Activated T-cell treated with anti-CD3 and anti-CD28 coated beads, Interleukin-2, amount 50 U/mL, for 72 hours (primary cell): ENCODE results near the gene CD7. TPM values are rescaled to one million over a fixed set of nuclear protein-coding genes. Genes with fewer than 3 reads are reported as not detected.

Experiments used
- ATAC-seq, 2 donors: fragments of 150-1000 bp; cut with Tn5 transposase; replicated peaks in 1 of 2; 2 replicates each; pipeline ENCODE4 v1.10.0; 2021; ENCODE audit warnings: moderate library complexity in 2 of 2, mild to moderate bottlenecking in 1 of 2
- DNase-seq, 2 donors: peaks; one replicate each; pipeline ENCODE4 v3.0.0; 2021 to 2022; ENCODE audit warnings: mixed read lengths in 1 of 2
- H3K27ac Mint-ChIP-seq: one replicate; pipeline ENCODE4 v1.8.0; 2022; ENCODE audit warnings: mild to moderate bottlenecking, moderate library complexity, mixed read lengths
- H3K27me3 Mint-ChIP-seq: one replicate; pipeline ENCODE4 v1.8.0; 2022; ENCODE audit warnings: low read depth, mixed read lengths
- H3K36me3 Mint-ChIP-seq, 2 donors: one replicate each; pipeline ENCODE4 v1.8.0; 2022; ENCODE audit warnings: mixed read lengths in 2 of 2, mild to moderate bottlenecking in 1 of 2; ENCODE audit not compliant: insufficient read depth in 2 of 2
- H3K4me1 Mint-ChIP-seq: one replicate; pipeline ENCODE4 v1.8.0; 2022; ENCODE audit warnings: low read depth, mixed read lengths
- H3K4me3 Mint-ChIP-seq, 2 donors: one replicate each; pipeline ENCODE4 v1.8.0; 2022; ENCODE audit warnings: mild to moderate bottlenecking in 2 of 2, mixed read lengths in 2 of 2, moderate library complexity in 2 of 2
- H3K9me3 Mint-ChIP-seq, 2 donors: one replicate each; pipeline ENCODE4 v1.8.0; 2022; ENCODE audit warnings: mixed read lengths in 2 of 2
- total RNA-seq, 2 donors: library from RNA; stranded (reverse); gene quantifications; one replicate each; pipeline ENCODE4 v1.2.3, GENCODE V29; 2022

Gene CD7
- total RNA-seq, 2 donors from 2014 or later = 845 to 1,007 TPM

DNA sequence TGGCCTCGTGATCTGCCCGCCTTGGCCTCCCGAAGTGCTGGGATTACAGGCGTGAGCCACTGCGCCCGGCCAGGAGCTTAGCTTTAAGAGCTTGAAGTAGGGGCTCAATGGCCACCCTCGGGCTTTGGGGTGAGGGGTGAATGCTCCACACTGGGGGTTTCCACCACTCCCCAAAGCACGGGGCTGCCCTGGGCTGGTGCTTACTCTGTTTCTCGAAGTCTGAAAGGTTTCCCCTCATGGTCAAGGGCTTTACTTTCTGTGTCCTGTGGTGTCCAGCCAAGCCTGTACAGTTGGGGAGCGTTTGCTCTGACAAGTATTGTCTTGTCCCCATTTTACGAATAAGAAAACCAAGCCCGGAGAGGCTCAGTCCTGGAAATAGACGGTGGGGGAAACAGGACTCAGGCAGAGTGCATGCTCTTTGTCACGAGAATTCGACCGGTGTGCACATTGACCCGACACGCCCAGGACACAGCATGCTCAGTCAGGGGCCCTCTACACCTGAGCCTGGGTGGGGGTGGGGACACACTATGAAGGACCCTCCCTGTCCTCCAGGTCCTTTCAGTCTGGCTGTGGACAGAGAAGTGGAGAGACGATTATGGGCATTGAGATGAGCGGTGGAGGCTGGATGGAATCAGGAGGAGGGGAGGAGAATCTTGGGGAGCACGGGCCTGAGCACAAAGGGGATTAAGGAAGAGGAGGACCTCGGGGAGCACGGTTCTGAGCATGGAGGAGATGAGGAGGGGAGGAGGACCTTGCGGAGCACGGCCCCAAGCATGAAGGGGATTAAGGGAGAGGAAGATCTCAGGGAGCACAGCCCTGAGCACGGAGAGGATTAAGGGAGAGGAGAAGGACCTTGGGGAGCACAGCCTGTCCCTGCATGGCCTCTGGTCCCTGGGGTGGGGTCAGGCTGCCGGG is 7.5 kb downstream of the CD7 start:
- ATAC-seq (no peak), DNase-seq (no peak)
- Mint-ChIP-seq H3K27ac (peak overlapping the region; percentile 21), H3K9me3 (peaks cover 4 to 6% of the 10 kb centered on the region in 2 donors), H3K4me1 (peaks cover 49% of the 10 kb centered on the region), H3K36me3 (peaks cover 15 to 19% of the 10 kb centered on the region in 2 donors), H3K27me3 (no peaks in the 10 kb centered on the region), H3K4me3 (no peak overlapping the region)

DNA sequence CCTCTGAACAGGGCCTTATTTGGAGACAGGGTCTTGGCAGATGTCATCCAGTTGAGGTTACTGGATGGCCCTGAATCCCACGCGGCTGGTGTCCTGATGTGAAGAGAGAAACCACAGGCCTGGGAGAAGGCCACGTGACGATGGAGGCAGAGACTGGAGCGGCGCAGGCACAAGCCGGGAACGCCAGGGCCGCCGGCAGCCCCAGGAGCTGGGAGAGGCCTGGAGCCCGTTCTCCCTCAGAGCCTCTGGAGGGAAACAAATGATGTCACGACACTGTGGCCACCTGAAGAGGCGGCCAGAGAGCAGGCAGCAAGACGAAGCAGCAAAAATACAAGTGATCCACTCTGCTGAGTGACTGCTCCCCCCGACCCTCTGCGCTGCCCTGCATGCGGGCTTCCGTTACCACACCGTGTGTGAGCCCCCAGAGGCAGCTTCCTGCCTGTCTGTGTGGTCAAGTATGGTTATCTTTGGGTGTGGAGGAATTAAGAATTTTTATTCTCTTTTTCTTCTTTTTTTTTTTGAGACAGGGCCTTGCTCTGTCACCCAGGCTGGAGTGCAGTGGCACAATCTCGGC is 11.6 kb downstream of the CD7 start:
- ATAC-seq (no peak), DNase-seq (no peak)
- Mint-ChIP-seq H3K36me3 (peaks cover 7 to 17% of the 10 kb centered on the region in 2 donors), H3K27ac (peak overlapping the region; percentile 99), H3K27me3 (no peaks in the 10 kb centered on the region), H3K4me3 (peak overlapping the region; percentile 76 to 83), H3K9me3 (peaks cover 4 to 6% of the 10 kb centered on the region in 2 donors), H3K4me1 (peaks cover 71% of the 10 kb centered on the region)

DNA sequence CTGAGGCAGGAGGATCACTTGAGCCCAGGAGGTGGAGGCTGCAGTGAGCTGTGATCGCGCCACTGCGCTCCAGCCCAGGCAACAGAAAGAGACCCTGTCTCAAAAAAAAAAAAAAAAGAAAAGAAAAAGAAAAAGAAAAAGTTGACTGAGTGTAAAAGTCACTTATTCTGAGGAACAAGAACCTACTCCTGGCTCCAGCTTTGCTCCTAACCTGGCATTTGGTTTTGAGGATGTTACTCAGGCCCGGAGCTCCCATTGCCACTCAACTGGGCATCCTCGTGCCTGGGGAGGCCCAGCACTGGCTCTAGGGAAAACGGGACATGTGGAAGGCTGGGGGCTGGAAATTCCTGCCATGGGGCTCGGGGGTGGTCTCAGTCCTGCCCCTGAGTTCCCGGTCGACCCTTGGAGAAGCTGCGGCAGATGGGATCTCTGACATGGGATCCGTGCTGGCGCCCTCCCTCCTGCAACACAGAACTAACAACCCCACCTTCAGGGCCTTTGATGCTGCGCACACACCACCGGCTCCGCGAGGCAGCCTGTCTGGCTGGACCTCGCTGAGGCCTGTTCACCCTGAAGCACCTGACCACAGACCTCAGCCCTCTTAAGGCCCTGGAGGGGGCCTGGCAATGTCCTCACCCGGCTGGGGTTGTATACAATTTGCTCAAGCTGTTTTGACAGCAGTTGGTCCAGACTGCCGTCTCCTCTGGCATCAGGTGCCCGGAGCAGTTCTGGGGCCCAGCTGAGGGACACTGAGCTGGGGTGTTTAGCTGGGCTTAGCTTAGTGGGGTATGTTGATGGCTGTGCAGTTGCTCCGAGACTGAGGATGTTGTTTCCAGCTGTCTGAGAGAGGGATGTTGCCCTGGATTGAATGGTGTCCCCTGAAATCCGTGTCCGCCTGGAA is 12.3 kb downstream of the CD7 start:
- H3K9me3 Mint-ChIP-seq = peaks cover 4 to 6% of the 10 kb centered on the region in 2 donors
- ATAC-seq = no peak
- H3K4me3 Mint-ChIP-seq = peak overlapping the region; percentile 72 to 76
- no peak for DNase-seq
- peaks cover 7 to 18% of the 10 kb centered on the region in 2 donors for H3K36me3 Mint-ChIP-seq
- H3K27ac Mint-ChIP-seq = peak overlapping the region; percentile 99
- peaks cover 75% of the 10 kb centered on the region for H3K4me1 Mint-ChIP-seq
- H3K27me3 Mint-ChIP-seq = no peaks in the 10 kb centered on the region

DNA sequence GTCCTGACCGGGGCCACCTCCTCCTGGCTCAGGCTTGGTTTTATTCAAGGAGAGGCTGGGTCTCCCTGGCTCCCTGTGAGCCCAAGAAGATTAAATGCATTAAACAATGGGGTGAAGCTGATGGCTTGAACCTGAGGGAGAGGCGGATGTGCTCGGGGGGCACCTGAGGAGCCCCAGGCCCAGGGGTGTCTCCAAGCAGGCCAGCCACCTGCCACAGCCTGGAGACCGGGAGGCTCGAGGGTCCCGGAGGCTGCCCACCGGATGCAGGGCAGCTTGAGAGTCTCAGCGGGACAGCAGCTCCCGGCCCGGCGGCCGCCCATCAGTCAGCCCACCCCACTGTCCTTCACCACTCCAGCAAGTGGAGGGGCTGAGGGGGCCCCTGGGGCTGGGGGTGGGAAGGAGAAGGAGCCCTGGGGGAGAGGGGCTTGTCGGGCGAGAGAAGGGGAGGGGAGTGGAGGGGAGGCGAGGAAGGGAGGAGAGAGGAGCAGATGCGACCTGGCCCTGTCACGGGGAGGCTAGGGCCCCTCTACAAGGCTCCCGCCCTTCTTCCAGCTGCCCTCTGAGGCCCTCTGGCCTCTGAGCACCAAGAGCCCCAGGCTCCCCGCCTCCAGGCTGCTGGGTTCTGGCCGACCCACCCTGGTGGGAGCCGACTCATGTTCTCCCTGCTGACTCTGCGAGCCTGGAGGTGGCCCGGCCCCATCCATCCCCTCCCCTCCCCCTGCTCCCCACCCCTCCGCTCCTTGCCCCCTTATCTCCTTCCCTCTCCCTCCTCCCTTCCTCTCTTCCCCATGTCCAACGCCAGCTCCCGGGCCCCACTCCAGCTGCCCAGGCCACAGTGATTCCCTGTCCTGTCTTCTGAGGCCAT is 13.2 kb downstream of the CD7 start:
- peaks cover 4 to 6% of the 10 kb centered on the region in 2 donors for H3K9me3 Mint-ChIP-seq
- peaks cover 81% of the 10 kb centered on the region for H3K4me1 Mint-ChIP-seq
- DNase-seq = no peak
- peak overlapping the region; percentile 87 for H3K27ac Mint-ChIP-seq
- peaks cover 9 to 21% of the 10 kb centered on the region in 2 donors for H3K36me3 Mint-ChIP-seq
- H3K27me3 Mint-ChIP-seq = no peaks in the 10 kb centered on the region
- H3K4me3 Mint-ChIP-seq = peak overlapping the region; percentile 98 to 99
- no peak for ATAC-seq

DNA sequence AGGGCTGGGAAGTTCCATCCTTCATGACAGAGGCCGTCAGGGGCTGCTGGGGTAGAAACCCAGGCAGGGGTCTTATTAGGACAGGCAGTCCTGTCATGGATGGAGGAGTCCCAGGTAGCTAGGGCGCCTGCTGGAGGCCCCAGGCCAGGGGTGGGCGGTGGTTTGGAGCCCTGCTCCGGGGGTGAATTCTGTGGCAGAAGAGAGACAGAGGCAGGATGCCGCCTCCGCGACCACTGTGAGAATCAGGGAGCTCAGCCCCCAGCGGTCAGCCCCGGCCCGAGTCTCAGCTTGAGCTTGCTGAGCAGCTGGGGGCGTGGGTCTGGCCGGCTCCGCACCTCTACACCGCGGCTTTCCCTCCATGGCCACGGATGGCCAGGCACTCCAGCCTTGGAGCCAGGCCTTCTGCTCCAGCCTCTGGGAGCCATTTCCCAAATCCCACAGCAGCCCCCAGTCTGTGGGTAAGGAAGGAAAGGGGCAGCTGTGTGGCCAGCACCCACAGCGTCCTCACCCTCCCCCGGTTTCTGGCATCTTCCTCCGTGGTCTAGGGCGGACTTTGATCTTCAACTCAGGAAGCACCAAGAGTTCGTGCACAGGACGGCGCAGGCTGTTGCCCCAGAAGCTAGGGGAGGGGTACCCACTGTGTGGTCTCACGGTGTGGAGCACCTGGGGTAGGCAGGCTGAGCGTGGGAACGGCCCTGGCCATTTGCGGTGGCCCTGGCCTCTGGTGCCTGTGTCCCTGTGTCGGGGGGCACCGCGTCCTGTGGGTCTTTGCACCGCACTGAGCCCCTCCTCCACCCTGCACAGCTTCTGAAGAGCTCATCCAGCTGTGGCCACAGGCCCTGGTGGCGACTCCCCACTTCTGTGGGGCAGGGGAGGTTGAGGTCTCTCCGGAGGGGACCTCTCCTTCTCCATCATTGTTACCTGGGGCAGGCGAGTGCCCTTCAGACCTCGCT is 14.1 kb downstream of the CD7 start:
- peaks cover 90% of the 10 kb centered on the region for H3K4me1 Mint-ChIP-seq
- no peaks in the 10 kb centered on the region for H3K27me3 Mint-ChIP-seq
- H3K36me3 Mint-ChIP-seq = peaks cover 11 to 16% of the 10 kb centered on the region in 2 donors
- H3K9me3 Mint-ChIP-seq = peaks cover 4 to 6% of the 10 kb centered on the region in 2 donors
- ATAC-seq (peak in 1 of 2 donors; percentile 4), DNase-seq (peak; percentile 52 to 67)
- H3K27ac Mint-ChIP-seq = peak overlapping the region; percentile 92
- peak overlapping the region; percentile 98 to 99 for H3K4me3 Mint-ChIP-seq

DNA sequence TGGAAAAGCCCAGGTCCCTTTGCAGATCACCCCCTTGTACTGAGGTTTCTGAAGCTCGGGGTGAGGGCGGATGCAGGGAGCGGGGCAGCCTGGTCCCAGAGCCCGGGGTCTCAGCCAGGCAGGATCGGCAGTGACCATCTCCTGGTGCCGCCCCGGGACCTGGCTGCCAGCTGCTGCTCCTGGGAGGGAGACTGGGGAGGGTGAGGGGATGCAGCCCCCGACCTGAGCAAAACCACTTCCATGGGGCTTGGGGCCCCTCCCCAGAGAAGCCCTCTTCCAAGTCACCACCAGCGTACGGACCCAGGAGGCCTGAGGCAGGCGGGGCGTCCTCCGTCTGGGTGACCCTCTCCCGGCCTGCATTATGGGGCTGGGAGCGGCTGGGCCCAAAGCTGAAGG is 14.8 kb downstream of the CD7 start:
- Mint-ChIP-seq H3K36me3 (peaks cover 8 to 11% of the 10 kb centered on the region in 2 donors), H3K27me3 (no peaks in the 10 kb centered on the region), H3K27ac (peak overlapping the region; percentile 98), H3K9me3 (peaks cover 4% of the 10 kb centered on the region in 2 donors), H3K4me3 (peak overlapping the region; percentile 98 to 99), H3K4me1 (peaks cover 91% of the 10 kb centered on the region)
- ATAC-seq = no peak
- DNase-seq = no peak

DNA sequence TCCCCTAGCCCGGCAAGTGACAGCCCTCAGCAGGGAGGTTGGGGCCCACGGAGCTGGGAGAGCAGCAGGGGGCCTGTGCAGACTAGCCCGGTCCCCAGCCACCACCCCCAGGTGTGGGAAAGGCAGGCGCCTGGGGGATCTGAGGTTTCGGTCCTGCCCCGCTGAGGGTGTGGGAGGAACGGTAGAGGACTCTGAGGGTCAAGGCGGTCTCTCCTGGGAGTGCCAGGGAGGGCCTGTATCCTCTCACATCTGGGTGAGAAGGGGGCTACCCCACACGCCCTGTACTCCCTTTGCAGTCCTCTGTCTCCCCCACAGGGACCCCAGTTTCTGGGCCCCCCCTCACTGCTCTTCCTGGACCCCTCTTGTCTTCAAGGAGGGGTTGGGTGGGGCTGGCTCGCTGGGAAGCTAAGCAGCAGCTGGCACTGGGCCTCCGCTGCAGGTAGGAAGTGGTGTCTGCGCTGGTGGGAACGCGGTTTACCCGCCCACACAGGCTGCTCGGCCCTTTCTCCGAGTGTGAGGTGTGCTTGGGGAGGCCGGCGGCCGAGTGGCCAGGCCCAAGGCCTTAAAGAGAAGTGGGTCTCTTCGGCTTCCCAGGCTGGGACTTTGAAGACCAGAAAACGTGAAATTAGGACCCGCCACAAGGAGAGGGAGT is 15.4 kb downstream of the CD7 start:
- Mint-ChIP-seq H3K36me3 (peaks cover 8 to 11% of the 10 kb centered on the region in 2 donors), H3K9me3 (peaks cover 4% of the 10 kb centered on the region in 2 donors), H3K27ac (peak overlapping the region; percentile 98), H3K4me1 (peaks cover 94% of the 10 kb centered on the region), H3K4me3 (peak overlapping the region; percentile 98 to 99), H3K27me3 (no peaks in the 10 kb centered on the region)
- ATAC-seq (peak in 1 of 2 donors; percentile 13), DNase-seq (peak; percentile 83 to 88)

DNA sequence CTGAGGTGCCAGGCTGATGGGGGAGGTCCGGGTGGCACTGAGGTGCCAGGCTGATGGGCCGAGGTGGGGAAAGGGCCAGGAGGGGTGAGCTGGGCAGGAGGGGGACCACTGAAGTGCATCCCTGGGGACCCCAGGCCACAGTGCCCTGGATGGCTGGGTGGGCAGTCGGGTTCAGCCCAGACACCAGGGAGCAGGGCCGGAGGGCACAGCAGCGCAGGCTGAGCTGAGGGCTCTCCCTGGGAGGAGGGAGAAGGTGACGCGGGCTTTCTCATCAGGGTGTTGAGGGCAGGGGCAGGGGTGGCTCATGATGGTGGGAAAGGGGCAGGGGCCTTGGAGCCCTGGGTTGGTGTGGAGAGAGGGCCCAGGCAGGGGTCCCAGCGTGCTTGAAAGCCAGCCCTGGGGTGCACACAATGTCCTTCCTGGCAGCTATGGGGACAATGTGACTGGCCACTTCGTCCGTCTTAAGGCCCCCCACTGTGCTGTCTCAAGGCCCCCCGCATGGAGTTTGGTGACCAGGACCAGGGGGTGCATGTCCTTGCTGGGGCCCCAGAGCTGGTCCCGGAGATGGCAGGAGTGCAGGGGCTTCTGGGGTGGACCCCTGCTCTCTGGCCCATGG is 16.0 kb downstream of the CD7 start:
- Mint-ChIP-seq H3K27me3 (no peaks in the 10 kb centered on the region), H3K9me3 (no peaks in the 10 kb centered on the region), H3K27ac (peak overlapping the region; percentile 90), H3K36me3 (peaks cover 4 to 7% of the 10 kb centered on the region in 2 donors), H3K4me3 (peak overlapping the region; percentile 98 to 99), H3K4me1 (peaks cover 94% of the 10 kb centered on the region)
- DNase-seq = peak in 1 of 2 donors; percentile 50
- ATAC-seq = no peak

DNA sequence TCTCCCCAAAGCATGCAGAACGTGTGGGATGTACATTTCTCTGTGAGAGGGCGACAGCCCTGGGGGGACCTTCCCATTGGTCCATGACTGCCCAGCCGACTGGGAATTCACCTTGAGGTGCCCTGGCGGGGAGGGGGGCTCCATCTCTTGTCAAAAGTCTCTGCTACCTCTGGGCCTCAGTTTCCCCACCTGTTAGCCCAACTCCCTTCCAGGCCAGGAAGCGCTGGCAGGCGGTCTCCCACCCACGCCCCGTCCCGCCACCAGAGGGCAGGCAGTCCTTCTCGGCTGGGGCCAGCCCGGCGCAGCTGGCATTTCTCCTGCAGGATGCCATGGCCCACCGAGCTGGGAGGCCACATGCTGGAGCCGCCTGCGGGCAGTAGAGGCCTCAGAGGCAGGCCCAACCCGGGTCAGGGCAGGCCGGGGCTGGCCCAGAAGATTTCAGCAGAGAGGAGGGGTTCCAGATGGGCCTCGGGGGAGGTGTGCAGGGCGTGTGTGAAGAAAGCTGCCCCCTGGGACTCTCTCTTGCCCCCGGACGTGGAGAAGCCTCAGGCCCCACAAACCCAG is 16.6 kb downstream of the CD7 start:
- DNase-seq = peak; percentile 76 to 87
- no peaks in the 10 kb centered on the region for H3K27me3 Mint-ChIP-seq
- peaks cover 94% of the 10 kb centered on the region for H3K4me1 Mint-ChIP-seq
- no peaks in the 10 kb centered on the region for H3K9me3 Mint-ChIP-seq
- peak overlapping the region; percentile 98 to 99 for H3K4me3 Mint-ChIP-seq
- H3K27ac Mint-ChIP-seq = peak overlapping the region; percentile 90
- peaks cover 4 to 7% of the 10 kb centered on the region in 2 donors for H3K36me3 Mint-ChIP-seq
- no peak for ATAC-seq

DNA sequence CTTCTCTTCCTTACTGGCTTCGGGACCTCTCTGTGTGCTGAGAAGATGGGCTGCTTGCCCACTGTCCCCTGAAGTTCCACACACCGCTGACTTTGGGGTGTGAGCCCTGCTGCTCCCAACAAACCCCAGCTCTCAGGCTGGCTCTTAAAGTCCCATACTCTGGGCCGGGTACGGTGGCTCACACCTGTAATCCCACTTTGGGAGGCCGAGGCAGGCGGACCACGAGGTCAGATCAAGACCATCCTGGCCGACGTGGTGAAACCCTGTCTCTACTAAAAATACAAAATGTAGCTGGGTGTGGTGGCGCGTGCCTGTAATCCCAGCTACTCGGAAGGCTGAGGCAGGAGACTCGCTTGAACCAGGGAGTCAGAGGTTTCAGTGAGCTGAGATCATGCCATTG is 17.2 kb downstream of the CD7 start:
- Mint-ChIP-seq H3K9me3 (no peaks in the 10 kb centered on the region), H3K27me3 (no peaks in the 10 kb centered on the region), H3K36me3 (peaks cover 4 to 5% of the 10 kb centered on the region in 2 donors), H3K27ac (peak overlapping the region; percentile 90), H3K4me1 (peaks cover 94% of the 10 kb centered on the region), H3K4me3 (peak overlapping the region; percentile 98 to 99)
- no peak for ATAC-seq
- DNase-seq = no peak
